GM21825 (cell line): ENCODE results near the gene ZNF664.

Experiments
- ATAC-seq: cut with Tn5 transposase; IDR thresholded peaks from one replicate; pipeline ENCODE4 v1.9.1; 2021; ENCODE audit warnings: mild to moderate bottlenecking, moderate library complexity; ENCODE audit not compliant: unreplicated experiment

Gene ZNF664

DNA sequence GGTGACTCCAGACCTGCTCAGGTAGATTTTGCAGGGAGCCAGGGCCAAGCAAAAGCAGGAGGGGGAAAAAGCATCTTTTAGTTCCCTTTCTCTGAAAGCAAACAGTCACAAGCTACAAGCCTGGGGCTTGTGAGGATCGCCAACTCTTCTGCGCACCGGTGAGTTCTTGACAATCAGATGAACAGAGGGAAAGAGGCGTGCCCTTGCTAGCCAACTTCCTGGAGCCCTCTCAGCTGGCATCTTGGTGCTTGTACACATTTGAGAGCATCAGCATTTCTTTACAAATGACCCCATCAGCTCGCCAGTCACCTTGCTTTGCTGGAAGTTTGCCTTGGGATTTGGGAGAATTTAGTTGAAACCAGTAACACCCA is 55.5 kb downstream of the ZNF664 start:
- no peak for ATAC-seq

DNA sequence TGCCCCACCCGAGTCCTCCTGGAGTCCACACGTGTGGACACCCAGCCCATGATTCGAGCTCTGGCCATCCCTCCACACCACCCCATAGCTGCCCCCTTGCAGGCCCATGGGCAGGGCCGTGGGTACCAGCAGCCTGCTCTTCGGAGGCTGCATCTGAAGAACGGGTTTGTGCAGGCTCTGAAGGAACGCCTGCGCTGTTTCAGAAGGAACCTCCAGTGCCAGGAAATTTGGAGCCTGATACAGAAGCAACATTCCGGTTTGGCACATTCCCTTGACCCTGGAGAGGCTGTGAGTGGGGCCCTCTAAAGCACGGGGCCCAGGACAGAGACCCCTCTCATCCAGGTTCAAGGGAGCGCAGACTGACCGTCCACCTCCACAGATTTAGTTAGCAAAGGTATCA is 57.0 kb downstream of the ZNF664 start:
- ATAC-seq: no peak

DNA sequence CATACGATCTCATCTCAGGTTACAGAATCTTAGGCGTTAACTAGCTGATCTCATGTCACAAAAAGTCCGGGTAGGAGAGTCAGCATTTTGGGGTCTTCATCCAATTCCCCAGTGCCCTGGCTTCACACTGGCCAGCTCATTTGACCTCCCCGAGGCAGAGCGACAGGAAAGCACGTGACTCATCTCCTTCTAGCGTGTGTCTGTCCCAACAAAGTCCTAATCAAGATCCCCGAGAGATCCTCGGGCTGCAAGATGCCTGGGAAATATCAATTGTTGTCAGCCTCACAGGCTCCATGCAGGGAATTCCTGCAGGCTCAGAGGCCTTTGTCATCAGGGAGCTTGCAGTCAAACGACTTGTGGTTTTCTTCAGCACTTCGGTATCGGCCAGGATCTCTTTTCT is 57.5 kb downstream of the ZNF664 start:
- no peak for ATAC-seq

DNA sequence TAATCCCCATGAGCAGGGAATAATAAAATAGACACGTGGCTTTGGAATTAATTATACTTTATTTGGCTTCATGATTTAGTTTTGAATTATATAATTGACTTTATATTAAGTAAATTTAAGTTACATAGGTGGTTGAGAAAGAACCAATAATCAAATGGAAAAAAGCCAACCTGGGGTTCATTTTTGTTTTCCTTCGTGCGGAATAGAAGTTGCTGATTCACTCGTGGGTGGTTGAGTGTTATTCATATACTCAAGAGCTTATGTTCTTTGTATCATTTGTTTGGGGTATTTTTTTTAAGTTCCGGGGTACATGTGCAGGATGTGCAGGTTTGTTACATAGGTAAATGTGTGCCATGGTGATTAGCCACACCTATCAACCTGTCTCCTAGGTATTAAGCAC is 58.0 kb downstream of the ZNF664 start:
- no peak for ATAC-seq

DNA sequence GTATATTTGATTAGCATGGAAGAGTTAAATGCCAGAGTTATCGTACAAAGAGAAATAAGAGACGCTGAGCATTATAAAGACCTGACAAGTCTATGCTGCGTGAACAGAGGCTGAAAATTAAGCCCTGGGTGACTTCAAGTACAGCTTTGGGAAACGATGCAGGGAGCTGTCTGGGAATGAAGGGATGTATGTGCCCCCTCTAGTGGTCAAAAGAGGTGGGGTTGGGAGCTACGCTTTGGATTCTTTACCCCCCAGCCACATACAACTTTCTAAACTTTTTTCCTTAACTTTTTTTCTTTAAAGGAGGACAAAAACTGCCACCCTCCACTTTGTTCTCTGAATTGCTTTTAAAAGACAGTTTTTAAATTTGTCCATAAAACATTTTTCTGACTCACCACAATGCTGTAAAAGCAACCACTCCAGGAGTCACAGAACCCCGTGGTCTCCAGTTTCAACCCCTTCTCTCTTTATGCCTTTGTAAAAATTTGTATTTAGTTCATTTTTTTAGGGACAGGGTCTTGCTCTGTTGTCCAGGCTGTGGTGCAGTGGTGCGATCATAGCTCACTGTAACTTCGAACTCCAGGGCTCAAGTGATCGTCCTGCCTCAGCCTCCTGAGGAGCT is 59.4 kb downstream of the ZNF664 start:
- ATAC-seq: no peak

DNA sequence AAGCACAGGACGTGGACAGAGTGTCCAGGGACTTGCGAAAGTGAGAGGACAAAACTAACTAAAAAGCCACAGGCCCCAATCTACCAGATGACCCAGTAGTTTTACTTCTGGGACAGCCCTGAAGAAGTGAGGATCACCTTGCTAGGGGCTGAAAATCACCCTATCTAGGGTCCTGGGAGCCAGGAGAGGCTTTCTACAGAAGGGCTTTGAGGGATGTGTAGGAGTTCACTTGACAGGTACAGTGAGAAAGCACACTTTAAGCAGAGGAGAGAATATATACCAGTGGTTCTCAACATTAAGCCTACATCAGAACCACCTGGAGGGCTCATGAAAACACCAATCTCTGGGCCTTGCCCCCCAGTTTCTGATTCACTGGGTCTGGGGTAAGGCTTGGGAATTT is 60.8 kb downstream of the ZNF664 start:
- no peak for ATAC-seq

DNA sequence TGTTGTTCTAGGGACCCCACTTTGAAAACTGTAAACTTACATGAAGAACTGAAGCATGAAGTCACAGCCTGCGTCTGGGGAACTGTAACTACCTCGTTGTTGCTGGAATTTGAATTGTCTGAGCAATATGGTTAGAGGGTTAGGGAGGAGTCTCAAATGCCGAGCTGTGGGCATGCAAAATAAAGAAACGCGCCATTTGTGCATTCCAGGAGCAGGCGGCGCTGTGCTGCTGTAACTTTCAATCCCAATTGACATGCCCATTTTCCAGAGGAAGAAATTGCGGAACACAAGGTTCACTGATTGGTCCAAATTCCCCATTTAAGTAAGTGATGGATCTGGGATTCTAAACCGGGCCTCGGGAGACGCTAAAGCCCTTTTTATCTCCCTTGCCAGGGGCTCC is 61.3 kb downstream of the ZNF664 start:
- no peak for ATAC-seq

DNA sequence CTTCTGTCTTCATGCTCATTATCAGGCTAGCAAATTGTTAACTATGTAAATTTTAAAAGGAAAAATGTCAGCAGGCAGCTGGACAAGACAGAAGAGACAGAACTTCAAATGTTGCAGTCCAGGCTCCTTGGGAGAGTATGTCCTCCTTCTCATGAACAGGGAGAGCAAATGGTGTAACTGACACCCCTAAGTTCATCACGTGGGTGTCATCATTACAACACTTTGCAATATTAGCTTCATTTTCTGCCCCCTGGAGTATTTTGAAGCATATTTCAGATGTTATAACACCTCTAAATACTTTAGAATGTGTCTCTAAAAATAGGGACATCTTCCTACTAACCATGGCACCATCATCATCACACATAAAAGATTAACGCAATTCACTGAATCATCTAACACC is 62.1 kb downstream of the ZNF664 start:
- no peak for ATAC-seq

DNA sequence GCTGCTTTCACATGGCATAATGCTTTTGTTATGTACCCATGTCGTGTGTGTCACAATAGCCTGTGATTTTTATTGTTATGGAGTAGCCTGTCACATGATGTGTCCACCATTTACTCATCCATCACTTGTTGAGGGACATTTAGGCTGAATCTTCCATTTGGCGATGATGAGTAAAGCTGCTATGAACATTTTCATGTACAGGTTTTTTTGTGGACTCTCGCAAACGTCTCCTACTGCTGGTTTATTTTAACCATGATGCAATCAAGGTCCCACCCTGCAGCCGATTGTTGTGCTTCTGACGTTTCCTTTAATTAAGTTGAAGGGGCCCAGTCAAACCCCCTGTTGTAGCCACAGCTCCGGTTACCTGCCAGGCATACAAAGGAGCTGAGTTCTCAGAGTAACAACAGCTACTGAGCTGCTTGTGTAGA is 63.2 kb downstream of the ZNF664 start:
- no peak for ATAC-seq

DNA sequence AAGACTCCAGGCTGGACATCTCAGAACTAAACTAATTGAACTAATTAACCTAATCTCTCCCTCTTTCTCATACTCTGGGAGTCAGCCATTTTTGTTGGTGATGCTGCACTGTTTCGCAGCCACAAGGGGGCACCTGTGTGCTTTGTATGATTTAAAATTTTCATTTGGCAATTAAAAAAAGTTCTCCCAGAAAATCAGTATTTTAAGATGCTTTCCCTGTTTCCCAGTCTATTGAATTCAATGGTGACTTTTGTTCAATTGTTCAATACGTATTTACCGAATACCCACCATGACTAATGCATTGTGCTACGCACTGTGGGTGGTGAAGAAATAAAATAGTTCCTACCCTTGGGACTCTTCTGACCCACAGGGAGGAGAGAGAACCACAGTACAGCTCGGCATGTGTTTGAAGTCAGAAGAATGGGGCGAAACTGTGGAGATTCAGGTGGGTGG is 63.7 kb downstream of the ZNF664 start:
- ATAC-seq: no peak

DNA sequence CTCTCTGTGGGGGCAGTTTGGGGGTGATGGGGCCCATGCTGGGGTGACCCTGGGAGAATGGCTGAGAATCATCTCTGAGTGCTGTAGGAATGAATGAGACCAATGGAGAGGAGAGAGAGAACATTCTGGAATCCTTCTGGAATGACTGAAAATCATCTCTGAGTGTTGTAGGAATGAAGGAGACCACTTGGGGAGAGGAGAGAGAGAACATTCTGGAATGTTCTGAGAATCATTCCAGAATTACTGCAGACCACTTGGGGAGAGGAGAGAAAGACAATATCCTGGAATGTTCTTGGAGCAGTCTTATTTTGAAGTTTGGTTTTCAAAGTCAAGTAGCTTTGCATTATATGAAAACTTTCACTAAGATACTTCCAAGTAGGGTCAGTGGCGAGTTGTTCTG is 64.3 kb downstream of the ZNF664 start:
- no peak for ATAC-seq

DNA sequence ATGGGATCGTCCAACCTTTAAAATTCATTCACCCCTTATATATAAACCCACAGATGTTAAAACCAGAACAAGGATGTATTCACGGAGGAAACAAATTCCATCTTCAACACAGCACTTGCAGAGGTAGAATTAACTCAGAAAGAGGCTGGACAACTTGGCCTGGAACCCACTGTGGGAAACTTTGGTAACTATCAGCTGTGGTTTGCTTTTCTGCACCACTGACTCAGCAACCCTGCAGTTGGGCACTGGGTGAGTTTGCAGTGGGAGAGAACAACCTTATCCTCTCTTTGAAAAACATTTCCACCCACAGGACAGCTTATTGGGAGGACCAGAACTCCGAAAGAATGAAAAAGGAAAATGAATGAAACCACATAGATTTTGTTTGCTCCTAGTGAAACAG is 66.3 kb downstream of the ZNF664 start:
- no peak for ATAC-seq

DNA sequence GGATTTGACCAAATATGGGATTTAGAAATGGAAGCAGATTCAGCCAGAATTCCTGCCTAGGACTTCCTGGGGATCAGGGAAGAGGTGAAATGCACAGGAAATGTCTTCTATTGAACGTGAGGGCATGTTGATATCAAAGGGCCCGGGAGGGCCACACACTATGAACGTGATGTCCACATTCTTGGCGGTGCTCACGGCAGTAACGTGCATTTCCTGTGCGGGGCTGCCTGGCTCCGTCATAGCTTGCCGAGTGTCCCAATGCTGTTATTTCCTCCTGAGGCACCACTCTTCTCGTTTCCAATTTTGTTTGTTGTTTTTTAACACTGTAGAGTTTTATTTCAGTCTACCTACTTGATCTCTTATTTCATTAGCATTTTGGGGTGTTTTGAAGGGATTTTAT is 67.3 kb downstream of the ZNF664 start:
- no peak for ATAC-seq

DNA sequence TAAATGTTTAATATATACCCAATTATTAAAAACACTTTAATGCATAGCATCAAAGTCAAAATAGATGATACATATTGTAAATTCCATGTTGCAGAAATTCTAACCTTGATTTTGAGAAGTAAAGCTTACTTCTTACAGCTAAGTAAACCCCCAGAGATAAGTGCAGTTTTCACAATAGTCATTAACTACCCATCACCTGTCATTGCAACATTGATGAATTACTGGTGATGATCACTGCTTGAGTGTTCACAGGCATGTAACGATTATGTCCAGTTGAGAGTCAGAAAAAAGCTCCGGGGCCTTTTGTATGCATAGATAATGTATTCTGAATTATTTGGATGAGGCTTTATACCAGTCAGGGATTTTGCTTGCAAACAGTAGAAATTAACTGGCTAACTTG is 67.7 kb downstream of the ZNF664 start:
- no peak for ATAC-seq

DNA sequence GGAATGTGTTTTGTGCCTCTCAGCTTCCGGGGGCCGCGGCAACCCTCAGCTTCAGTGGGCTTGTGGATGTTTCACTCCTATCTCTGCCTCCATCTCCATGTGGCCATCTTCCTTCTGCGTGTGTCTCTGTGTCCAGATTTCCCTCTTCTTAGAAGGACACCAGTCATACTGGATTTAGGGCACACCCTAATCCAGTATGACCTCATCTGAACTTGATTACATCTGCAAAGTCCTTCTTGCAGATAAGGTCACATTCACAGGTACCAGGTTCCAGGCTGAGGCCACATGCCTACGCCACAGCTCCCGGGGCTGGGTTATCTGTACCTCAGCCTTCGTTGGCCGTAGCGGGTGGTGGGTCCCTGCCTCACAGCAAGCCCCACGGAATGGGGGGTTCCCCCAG is 68.9 kb downstream of the ZNF664 start:
- no peak for ATAC-seq

DNA sequence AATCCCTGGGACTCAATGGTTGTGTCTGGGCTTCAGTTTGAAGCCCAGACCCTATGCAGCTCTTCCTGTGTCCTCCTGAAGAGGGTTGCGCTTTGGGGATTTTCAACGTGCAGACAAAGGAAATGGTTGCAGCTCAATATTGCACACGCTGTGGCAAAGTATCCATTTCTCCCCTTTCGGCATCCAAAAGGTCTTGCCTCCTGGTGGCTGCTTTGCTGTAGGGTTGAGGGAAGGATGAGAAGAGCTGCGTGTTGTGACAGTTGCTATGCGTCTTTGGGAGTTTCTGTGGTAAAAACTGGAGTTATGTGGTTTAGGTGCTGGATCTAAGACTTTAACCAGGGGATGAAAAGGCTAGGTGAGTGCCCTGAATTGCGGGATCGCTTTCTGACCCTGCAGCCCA is 71.0 kb downstream of the ZNF664 start:
- ATAC-seq: no peak

DNA sequence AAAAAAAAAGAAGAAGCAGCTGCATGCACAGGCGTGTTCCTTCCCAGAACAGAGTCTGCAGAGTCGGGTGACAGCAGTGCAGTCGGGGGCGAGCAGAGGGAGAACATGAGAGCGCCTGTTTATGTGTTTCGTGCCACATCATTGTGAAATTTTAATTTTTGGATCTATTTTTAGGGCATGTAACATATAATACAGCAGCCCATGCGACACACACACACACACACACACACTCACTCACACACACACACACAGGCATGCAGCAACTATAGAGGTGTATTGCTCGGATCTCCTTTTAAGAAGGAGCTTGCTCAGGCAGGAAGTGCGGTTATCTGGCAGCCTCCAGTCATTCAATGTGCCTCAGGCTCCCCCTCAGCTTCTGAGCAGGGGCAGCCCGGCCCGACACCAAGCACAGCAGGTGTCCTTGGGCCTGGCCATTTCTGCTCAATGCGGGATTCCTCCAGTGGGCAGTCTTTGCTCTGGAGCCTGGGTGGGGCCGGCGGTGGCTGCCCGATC is 71.8 kb downstream of the ZNF664 start:
- ATAC-seq: no peak

DNA sequence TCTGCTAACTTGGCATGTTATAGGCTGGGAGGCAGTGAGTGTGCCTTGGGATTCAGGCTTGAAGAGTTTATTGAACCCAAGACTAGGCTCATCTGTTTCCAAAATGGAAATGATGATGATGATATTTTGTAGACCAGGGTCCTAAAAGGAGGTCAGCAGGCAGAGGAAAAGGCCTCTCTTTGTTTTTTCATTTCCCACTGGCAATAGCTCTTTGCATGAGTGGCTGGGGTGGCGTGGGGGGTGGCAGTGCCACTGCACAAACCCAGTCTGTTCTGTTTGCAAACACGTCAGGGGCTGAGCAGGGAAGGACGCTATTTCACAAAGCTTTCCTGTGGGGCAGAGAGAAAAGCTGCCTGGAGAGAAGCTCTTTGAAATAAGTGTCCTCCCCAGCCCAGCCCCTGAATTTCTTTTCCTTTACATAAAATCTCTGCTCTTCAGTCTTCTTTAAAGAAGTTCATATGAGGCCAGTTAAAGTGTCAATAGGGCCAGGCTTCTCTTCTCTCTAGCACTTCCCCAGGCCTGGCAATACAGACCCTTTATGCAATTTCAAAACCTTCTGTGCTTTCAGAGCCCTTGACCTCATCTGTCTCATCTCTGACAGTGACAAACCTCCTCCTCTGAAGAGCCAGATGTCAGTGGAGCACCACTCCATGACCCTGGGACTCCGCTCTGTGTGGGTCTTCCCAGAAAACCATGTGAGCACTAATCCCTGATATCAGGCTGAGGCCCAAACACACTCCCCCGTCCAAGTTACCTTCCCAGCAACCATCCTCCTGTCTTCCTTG is 72.8 kb downstream of the ZNF664 start:
- no peak for ATAC-seq

DNA sequence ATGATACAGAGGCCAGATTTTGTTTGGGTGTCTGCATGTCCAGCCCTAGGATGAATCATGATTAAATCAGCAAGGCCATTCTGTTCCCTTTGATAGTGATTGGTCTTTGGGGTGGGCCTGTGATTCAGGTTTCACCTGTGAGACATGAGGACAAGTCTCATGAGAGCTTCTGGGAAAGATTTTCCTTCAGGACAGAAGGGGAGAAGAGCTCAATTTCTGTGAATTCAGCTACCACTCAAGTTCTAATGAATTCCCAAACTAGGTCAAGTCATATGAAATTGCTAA is 73.4 kb downstream of the ZNF664 start:
- no peak for ATAC-seq

DNA sequence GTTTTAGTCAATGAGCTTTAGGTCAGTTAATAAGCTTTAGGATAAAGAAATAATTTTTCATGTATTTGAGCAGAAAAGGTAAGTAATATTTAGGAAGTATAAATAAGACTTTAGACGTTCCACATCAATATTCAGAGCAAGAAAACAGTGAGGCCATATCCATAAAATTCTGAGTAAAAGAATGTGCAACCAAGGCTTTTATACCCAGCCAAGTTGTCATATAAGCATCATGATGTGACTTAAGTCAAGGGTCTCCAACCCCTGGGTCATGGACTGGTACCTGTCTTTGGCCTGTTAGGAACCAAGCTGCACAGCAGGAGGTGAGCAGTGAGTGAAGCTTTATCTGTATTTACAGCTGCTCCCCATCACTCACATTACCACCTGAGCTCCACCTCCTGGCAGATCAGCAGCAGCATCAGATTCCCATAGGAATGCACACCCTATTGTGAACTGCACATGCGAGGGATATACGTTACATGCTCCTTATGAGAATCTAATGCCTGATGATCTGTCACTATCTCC is 74.1 kb downstream of the ZNF664 start:
- ATAC-seq: no peak

DNA sequence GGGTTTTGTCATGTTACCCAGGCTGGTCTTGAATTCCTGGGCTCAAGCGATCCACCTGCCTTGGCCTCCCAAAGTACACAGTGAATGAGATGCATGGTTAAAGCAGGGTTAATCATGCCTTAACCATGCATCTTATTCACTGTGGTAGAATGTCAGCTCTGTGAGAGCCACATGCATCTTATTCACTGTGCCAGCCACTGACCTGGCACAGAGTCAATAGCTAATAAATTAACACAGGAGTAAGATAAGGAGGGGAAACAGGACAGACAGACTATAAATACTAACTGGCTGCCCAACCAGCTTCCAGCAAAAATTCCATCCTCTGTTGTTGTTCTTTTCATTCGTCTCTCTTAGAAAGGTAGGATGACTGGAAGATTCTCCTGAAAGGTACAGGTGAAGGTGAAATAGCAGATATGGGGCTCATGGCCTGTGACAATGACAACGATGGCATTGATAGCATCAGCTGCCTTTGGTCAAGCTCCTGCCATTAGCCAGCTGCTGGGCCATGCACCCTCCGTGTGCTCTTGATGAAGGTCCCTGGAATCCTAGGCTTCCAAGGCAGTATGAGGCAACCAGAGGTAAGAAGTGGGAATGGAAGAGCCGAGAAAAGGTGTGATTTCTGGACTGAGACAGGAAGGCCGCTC is 76.6 kb downstream of the ZNF664 start:
- ATAC-seq: no peak

DNA sequence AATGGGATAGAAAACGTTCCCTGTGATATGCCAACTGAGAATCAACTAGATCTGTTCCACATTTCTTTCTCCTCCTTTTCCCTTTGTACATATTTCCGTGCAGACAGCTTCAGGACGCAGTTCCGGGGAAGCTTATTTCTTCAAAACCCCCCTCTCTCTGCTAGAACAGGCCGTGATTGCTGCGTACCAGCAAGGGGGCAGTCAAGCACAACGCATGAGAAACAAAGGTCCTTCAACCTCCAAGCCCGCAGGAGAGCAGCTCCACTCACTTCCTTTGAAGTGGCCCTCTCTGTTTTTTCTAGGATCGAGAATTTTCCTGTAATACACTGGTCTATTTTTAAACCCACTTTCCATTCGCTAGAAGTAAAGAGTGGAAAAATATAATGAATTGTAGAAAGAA is 80.8 kb downstream of the ZNF664 start:
- ATAC-seq: no peak
